GM12864 (cell line): ENCODE data around the gene ADGRD1.

Experiments
- DNase-seq: peaks from one replicate; pipeline ENCODE4 v3.0.0-alpha.2; 2011; ENCODE audit warnings: low read depth
- H3K4me3 ChIP-seq: 2 replicates; pipeline ENCODE4 v1.5.1; 2011; ENCODE audit warnings: mild to moderate bottlenecking, low read depth, low read length, control low read depth
- TF ChIP-seq, protein P1 (sequence below): IDR thresholded peaks from 2 replicates; pipeline ENCODE4 v1.5.1; 2011; ENCODE audit warnings: low read depth, mild to moderate bottlenecking, moderate library complexity, low read length, control low read depth, inconsistent platforms; ENCODE audit errors: missing control alignments

ADGRD1 gene

GRCh38 chr12:131153016-131153415 lies 199.3 kb downstream of the ADGRD1 start:
- no peak overlapping the region for H3K4me3 ChIP-seq
- no peak for DNase-seq
- TF ChIP-seq, protein P1, sequence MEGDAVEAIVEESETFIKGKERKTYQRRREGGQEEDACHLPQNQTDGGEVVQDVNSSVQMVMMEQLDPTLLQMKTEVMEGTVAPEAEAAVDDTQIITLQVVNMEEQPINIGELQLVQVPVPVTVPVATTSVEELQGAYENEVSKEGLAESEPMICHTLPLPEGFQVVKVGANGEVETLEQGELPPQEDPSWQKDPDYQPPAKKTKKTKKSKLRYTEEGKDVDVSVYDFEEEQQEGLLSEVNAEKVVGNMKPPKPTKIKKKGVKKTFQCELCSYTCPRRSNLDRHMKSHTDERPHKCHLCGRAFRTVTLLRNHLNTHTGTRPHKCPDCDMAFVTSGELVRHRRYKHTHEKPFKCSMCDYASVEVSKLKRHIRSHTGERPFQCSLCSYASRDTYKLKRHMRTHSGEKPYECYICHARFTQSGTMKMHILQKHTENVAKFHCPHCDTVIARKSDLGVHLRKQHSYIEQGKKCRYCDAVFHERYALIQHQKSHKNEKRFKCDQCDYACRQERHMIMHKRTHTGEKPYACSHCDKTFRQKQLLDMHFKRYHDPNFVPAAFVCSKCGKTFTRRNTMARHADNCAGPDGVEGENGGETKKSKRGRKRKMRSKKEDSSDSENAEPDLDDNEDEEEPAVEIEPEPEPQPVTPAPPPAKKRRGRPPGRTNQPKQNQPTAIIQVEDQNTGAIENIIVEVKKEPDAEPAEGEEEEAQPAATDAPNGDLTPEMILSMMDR: no peak

DNA sequence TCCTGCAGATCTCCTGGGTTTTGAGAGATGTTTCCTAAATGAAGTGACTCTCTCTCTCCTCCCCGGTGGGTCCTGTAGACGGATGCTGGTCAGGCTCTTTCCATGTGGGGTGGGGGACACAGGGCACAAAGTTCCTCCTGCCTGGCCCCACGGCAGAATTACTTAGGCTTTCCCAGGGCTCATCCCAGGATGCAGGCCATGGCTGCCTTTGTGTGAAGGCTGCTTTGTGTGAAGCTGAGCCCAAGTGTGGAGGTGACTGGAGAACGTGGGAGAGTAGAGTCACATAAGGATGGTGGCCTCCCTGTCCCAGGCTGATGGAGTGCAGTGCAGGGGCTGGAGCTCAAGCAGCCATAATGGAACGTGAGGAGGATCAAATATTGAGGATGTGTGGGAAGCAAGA lies 200.2 kb downstream of the ADGRD1 start:
- DNase-seq: no peak
- no peak overlapping the region for H3K4me3 ChIP-seq
- TF ChIP-seq, protein P1: no peak

- no peak overlapping the region for H3K4me3 ChIP-seq
- no peak for DNase-seq
- TF ChIP-seq, protein P1: no peak
These were observed 201.4 kb downstream of the ADGRD1 start for GRCh38 chr12:131155131-131155530.

GRCh38 chr12:131157743-131158142 lies 204.0 kb downstream of the ADGRD1 start:
- no peak overlapping the region for H3K4me3 ChIP-seq
- TF ChIP-seq, protein P1: no peak
- DNase-seq: no peak

DNA sequence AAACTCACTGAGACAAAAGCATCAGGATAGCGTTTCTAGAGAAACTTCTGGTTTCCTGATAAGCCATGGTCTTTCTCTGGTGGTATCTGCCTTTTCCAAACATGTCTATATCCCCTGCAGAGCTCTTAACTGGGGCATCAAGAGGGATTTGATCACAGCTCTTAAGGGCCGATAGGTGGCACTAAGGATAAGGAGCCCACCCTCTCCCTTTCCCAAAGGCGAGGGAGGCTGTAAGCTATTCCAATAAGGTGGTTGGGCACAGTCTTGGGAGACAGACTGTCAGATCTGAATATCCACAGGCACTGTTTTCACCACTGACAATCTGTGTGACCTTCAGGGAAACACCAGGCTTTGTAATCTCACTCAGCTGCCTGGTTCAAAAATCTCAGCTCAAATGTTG lies 206.0 kb downstream of the ADGRD1 start:
- H3K4me3 ChIP-seq: no peak overlapping the region
- TF ChIP-seq, protein P1: no peak
- no peak for DNase-seq

- no peak overlapping the region for H3K4me3 ChIP-seq
- no peak for DNase-seq
These were observed 208.4 kb downstream of the ADGRD1 start for GRCh38 chr12:131162113-131162512.

DNA sequence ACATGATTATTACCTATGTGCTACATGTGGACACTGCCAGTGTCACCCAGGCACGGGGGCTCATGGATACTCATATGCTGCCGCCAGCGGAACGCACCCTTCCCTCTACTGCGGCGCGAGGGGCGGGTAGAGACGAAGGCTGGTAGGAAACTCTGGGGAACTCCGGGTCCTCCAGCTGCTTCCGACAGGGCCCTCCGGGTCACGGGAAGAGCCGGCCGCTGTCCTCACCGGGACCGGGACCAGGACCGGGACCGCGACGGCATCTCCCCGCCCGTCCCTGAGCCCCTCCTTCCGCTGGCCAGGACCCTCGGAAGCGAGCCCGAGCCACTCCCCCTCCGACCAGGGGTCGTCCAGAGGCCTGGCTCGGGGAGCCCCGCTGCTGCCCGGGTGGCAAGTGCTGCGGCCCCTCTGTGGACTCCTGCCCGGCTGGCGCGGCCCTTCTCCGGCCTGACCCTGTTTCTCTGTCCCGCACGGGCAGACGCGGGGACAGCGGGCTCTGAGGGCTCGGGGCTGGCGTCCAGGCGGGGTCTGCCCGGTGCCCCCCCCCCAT lies 209.6 kb downstream of the ADGRD1 start:
- no peak for DNase-seq
- H3K4me3 ChIP-seq: no peak overlapping the region
- TF ChIP-seq, protein P1: no peak

More at GRCh38 chr12:131162113-131162512, 208.4 kb downstream of the ADGRD1 start:
- TF ChIP-seq, protein P1: no peak
